ENCODE measurements around the gene WIPF2.
A peak's percentile ranks its signal among the peaks of the same experiment; 100 is the strongest.
"Not testable (repeated sequence)": the region's sequence is repeated elsewhere in the genome, so short reads cannot be mapped to it uniquely, and the experiment has no call there.

Gene WIPF2

GRCh38 chr17:40191237-40192208 is 27.6 kb upstream of the WIPF2 start:
- DNase-seq (ENCODE audit: low spot score) = peak; percentile 65

- DNase-seq (ENCODE audit: low spot score) = no peak
These were observed 26.1 kb upstream of the WIPF2 start for GRCh38 chr17:40192961-40193360.

DNA sequence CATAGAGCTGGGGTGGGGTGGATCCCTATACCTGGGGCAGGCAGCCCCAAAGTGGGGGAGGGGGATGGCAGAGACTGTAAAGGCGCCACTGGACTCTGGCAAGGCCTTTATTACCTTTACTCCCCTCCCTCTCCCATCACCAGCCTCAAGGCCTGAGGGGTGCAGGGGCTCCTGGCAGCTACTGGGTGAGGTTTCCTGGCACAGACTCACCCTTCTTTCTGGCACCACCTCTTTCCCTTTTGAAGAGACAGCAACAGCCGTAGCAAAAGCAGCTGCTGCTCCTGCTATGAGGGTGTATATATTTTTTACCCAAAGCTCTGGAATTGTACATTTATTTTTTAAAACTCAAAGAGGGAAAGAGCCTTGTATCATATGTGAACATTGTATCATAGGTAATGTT is 24.3 kb upstream of the WIPF2 start:
- DNase-seq (ENCODE audit: low spot score) = no peak

GRCh38 chr17:40197550-40197949 is 21.6 kb upstream of the WIPF2 start:
- no peak for DNase-seq (ENCODE audit: low spot score)

- peak; percentile 23 for DNase-seq (ENCODE audit: low spot score)
These were observed 21.1 kb upstream of the WIPF2 start for GRCh38 chr17:40197965-40198456.

DNA sequence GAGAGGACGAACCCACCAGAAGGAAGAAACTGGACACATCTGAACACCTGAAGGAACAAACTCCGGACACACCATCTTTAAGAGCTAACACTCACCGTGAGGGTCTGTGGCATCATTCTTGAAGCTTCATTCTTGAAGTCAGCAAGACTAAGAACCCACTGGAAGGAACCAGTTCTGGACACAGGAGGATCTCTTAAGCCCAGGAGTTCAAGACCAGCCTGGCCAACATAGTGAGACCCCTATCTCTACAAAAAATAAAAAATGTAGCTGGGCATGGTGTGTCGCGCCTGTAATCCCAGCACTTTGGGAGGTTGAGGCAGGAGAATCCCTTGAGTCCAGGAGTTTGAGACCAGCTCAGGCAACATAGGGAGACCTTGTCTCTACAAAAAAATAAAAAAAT is 20.5 kb upstream of the WIPF2 start:
- no peak for DNase-seq (ENCODE audit: low spot score)

GRCh38 chr17:40203131-40203530 is 16.0 kb upstream of the WIPF2 start:
- no peak for DNase-seq (ENCODE audit: low spot score)

DNA sequence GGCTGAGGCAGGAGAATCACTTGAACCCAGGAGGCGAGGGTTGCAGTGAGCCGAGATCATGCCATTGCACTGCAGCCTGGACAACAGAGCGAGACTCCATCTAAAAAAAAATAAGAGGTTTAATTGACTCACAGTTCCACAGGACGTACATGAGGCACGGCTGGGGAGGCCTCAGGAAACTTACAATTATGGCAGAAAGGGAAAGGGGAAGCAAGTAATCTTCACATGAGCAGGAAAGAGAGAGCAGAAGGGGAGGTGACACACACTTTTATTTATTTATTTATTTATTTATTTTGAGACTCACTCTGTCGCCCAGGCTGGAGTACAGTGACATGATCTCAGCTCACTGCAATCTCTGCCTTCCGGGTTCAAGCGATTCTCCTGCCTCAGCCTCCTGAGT is 12.9 kb upstream of the WIPF2 start:
- DNase-seq (ENCODE audit: low spot score) = not testable (repeated sequence)

DNA sequence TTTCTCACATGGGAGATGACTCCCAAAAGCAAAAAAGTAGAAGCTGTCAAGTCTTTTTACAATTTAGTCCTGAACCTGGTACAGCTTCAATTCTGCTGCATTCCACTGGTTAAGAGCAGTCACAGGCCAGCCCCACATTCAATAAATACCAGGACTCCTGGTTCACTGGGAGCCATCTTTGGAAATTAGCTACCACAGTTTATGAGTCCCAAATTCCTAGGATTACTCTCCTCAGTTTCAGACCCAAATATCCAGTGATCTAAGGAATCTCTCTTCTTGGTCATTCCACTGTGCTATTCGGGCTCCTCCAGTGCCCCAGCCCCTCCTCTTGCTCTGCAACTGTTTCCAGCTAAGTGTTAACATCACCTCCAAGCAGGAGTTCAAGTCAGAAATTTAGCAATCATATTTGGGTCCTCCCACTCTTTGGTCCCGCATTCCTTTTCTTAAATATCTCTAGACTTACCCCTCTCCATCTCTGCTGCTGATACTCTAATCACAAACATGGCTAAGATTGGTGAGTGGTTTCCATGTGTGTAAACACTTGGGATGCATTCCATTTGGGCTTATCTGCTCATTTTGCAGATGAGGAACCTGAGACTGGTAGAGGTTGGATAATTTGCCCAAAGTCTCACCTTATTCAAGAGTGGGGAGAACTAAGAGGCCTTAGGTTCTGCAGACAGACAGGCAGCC is 9.6 kb upstream of the WIPF2 start:
- DNase-seq (ENCODE audit: low spot score) = no peak

- not testable (repeated sequence) for DNase-seq (ENCODE audit: low spot score)
These were observed 5.2 kb upstream of the WIPF2 start for GRCh38 chr17:40213914-40214313.

DNA sequence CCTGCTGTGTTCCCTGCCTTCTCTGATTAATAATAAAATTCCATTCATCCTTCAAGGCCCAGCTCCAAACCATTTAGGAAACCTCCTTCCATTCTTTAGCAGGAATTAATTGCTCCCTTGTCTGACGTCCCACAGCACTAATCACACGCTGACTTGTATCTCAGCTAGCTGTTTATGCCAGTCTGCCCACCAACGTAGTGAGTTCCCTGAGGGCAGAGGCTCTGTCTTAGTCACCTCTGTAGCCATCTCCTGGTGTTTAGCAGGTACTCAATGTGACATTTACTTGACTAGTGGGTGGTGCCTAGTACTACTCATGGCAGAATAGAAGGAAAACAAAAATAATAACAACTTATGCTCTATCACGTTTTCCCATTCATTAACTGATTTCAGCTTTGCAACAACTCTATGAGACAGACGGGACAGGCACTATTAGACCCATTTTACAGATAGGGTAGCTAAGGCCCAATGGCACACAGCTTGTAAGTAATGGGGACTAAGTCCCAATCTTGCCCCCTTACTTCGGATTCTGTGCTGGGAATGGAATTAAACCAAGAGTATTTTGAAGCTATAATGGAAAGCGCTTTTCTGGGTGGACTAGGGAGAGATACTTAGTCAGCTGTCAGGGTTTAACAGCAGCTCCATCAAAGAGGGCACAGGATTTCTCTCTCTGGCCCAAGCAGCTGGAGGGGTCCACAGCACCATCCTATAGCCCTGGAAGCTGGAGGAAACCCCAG is 931 bp upstream of the WIPF2 start:
- DNase-seq (ENCODE audit: low spot score) = peak; percentile 6

DNA sequence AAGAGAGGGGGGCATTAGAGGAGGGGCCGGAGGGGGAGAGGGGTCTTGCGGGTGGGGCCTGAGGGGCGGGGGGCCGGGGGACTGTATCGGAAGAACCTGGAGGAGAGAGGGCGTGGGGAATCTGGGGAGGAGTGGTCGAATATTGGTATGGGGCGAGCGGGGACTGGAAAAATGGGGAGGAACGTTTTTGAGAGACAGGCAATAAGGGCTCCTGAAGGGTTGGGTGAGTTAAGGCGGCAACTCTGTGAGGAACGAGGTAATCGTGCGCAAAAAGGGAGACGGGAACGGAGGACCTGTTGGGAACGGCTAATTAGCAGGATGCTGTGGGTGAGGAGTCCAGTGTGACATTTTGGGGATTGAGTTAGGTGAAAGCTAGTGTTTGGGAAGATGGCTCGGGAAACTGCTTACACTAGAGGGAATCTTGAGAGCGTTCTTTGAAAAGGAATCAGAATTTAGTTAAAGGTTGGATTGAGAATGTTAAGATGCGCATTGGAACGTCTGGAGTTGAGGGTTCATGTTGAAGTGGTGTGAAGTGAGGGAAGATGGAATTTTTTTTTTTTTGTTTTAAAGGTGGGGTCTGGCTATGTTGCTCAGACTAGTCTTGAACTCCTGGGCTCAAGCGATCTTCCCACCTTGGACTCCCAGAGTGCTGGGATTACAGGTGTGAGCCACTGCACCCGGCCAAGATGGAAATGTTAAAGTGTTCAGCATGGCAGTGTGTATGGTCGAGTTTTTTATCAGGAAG is 662 bp downstream of the WIPF2 start:
- peak; percentile 20 for DNase-seq (ENCODE audit: low spot score)

DNA sequence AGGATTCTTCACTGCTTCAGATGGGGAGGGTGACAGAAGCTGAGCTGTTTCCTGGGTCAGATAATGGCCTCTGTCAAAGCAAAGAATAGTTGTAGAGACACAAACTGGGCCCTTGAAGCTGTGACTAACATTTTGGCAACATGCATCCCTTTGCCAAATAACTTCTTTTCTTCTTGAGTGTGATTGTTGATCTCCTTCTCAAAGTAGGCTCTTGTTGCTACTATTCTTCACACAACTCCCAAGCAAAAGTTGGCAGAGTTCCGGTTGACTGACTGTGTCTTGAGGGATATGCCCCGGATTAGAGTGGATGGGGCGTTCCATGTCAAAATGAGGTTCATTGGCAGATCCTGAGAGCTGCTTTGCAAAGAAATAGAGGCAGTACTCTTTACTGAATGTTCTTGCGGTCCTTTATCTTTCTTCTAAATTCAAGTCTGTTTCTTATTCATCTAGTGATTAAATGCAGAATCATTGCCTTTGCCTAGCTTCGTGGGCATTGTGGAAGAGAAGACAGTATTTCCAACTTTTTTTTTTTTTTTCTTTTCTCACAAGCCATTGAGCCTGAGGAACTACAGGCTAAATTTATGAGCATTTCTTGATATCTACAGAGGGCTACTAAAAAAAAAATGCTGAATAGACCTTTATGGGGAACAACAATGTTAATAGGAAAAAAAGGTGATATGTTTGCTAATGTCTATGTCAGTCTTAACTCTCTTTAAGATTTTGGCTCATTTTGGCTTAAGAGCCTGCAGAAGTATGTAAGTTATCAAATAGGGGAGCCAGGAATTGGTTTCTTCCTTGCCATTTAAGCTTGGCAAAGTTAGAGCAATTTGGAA is 5.8 kb downstream of the WIPF2 start:
- DNase-seq (ENCODE audit: low spot score) = no peak

DNA sequence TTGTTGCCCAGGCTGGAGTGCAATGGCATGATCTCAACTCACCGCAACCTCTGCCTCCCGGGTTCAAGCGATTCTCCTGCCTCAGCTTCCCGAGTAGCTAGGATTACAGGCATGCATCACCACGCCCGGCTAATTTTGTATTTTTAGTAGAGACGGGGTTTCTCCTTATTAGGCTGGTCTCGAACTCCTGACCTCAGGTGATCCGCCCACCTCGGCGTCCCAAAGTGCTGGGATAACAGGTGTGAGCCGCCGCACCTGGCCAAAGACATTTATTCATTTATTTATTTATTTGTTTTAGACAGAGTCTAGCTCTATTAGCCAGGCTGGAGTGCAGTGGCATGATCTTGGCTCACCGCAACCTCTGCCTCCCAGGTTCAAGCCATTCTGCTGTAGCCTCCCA is 10.0 kb downstream of the WIPF2 start:
- not testable (repeated sequence) for DNase-seq (ENCODE audit: low spot score)

DNA sequence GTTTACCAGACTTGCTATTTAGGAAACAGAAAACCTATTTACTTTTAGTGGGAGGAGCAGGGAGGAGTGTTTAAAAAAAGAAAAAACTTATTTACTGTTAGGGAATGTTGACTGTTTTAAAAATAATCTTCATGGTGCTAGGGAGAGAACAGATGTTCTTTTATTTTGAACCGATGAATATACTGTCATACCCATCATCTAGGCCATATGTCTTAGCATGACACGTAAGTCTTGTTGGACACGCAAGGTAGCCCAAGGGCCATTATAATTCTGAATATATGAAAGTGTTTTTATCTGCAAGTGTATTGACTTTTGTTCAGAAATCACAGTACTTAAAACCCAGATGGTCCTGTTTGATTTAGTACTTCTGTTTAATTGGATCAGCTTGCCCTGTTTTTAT is 11.6 kb downstream of the WIPF2 start:
- no peak for DNase-seq (ENCODE audit: low spot score)

DNA sequence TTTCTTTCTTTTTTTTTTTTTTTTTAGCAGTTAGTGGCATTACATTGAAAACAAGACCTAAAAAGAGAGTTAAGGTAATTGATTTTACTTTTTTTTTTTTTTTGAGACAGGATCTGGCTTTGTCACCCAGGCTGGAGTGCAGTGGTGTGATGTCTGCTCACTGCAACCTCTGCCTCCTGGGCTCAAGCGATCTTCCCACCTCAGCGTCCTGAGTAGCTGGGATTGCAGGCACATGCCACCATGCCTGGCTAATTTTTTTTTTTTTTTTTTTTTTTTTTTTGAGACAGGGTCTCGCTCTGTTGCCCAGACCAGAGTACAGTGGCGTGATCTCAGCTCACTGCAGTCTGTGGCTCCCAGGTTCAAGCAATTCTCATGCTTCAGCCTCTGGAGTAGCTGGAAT is 12.8 kb downstream of the WIPF2 start:
- DNase-seq (ENCODE audit: low spot score) = not testable (repeated sequence)

DNA sequence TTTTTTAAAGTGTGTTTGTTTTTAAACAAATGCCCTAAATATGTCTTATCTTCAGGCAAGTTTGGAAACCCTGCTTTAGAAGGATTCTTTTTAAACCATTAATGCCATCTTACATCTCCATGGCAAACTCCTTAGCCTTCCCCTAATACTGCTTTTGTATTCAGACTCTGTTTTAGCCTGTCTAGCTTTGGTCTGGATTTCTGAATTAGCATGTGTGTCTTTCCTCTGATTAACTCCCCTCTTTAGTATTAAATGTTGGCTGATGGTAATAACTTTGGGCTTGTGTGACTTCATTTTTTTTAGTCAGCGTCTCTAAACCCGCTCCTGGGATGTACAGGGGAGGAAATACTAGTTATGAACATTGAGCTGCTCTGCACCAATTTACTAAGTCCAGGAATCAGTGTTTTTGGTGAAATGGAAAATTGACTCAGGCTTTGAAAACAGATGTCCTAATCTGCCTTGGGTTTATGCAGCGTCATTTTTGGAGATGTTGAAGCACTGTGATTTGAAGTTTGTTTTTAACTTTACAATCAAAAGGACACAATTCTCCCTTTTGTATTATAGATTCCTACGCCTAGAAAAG is 22.2 kb downstream of the WIPF2 start:
- no peak for DNase-seq (ENCODE audit: low spot score)

- DNase-seq (ENCODE audit: low spot score) = no peak
These were observed 23.7 kb downstream of the WIPF2 start for GRCh38 chr17:40242774-40243173.

GRCh38 chr17:40243761-40244160 is 24.7 kb downstream of the WIPF2 start:
- DNase-seq (ENCODE audit: low spot score) = no peak

- DNase-seq (ENCODE audit: low spot score) = no peak
These were observed 25.2 kb downstream of the WIPF2 start for GRCh38 chr17:40244255-40244654.
